Measurements from ENCODE around the gene SLC39A11. TPM values are rescaled to one million over a fixed set of nuclear protein-coding genes. Genes with fewer than 3 reads are reported as not detected.

The SLC39A11 gene
- total RNA-seq, 1 donor from 2014 or later = 21.5 TPM

- no peak for TF ChIP-seq CTCF (IDR thresholded peaks at IDR 0.05; ENCODE audit: insufficient read depth, low read depth, low read length)
- TF ChIP-seq EZH2 (IDR thresholded peaks at IDR 0.05; ENCODE audit: insufficient read depth, low read length) = no peak
- DNase-seq (ENCODE audit: low read depth) (no peak), FAIRE-seq (no peak)
- Histone ChIP-seq H3K27me3 (ENCODE audit: insufficient read depth, low read length) (no peaks in the 10 kb centered on the region), H3K79me2 (ENCODE audit: insufficient read depth, low read length) (no peaks in the 10 kb centered on the region), H3K4me1 (ENCODE audit: insufficient read depth, low read length) (no peaks in the 10 kb centered on the region), H3K4me3 (ENCODE audit: insufficient read depth, low read depth, low read length) (no peak overlapping the region), H3K9ac (ENCODE audit: low read length) (no peak overlapping the region), H3K36me3 (ENCODE audit: insufficient read depth, low read length) (no peaks in the 10 kb centered on the region), H3K4me2 (ENCODE audit: low read length) (no peak overlapping the region), H2AFZ (ENCODE audit: low read depth, low read length) (no peak overlapping the region), H4K20me1 (ENCODE audit: insufficient read depth, low read length) (no peaks in the 10 kb centered on the region), H3K9me3 (ENCODE audit: insufficient read depth, low read depth, low read length) (no peaks in the 10 kb centered on the region), H3K27ac (ENCODE audit: low read depth, low read length) (no peak overlapping the region)
- peaks cover 5% of the 10 kb centered on the region for H3K4me1 Mint-ChIP-seq (ENCODE audit: low read depth, unreplicated experiment)
- H3K4me3 Mint-ChIP-seq (ENCODE audit: unreplicated experiment) = no peak overlapping the region
- H3K27ac Mint-ChIP-seq (ENCODE audit: unreplicated experiment) = no peak overlapping the region
- H3K27me3 Mint-ChIP-seq (ENCODE audit: low read depth, unreplicated experiment) = no peaks in the 10 kb centered on the region
- H3K9me3 Mint-ChIP-seq (ENCODE audit: unreplicated experiment) = peaks cover 2% of the 10 kb centered on the region
- no peaks in the 10 kb centered on the region for H3K36me3 Mint-ChIP-seq (ENCODE audit: low read depth, unreplicated experiment)
These were observed 31.3 kb upstream of the SLC39A11 start for GRCh38 chr17:73123606-73124320.

GRCh38 chr17:73122953-73123605 is 30.6 kb upstream of the SLC39A11 start:
- Histone ChIP-seq H3K79me2 (ENCODE audit: insufficient read depth, low read length) (no peaks in the 10 kb centered on the region), H3K36me3 (ENCODE audit: insufficient read depth, low read length) (no peaks in the 10 kb centered on the region), H2AFZ (ENCODE audit: low read depth, low read length) (no peak overlapping the region), H3K4me2 (ENCODE audit: low read length) (no peak overlapping the region), H3K27me3 (ENCODE audit: insufficient read depth, low read length) (no peaks in the 10 kb centered on the region), H4K20me1 (ENCODE audit: insufficient read depth, low read length) (no peaks in the 10 kb centered on the region), H3K9me3 (ENCODE audit: insufficient read depth, low read depth, low read length) (no peaks in the 10 kb centered on the region), H3K9ac (ENCODE audit: low read length) (no peak overlapping the region), H3K4me3 (ENCODE audit: insufficient read depth, low read depth, low read length) (no peak overlapping the region), H3K27ac (ENCODE audit: low read depth, low read length) (no peak overlapping the region), H3K4me1 (ENCODE audit: insufficient read depth, low read length) (no peaks in the 10 kb centered on the region)
- Mint-ChIP-seq H3K27me3 (ENCODE audit: low read depth, unreplicated experiment) (peaks cover 2% of the 10 kb centered on the region), H3K27ac (ENCODE audit: unreplicated experiment) (no peak overlapping the region), H3K4me1 (ENCODE audit: low read depth, unreplicated experiment) (peaks cover 5% of the 10 kb centered on the region), H3K4me3 (ENCODE audit: unreplicated experiment) (no peak overlapping the region), H3K9me3 (ENCODE audit: unreplicated experiment) (no peaks in the 10 kb centered on the region), H3K36me3 (ENCODE audit: low read depth, unreplicated experiment) (no peaks in the 10 kb centered on the region)
- TF ChIP-seq EZH2 (IDR thresholded peaks at IDR 0.05; ENCODE audit: insufficient read depth, low read length) (no peak), CTCF (IDR thresholded peaks at IDR 0.05; ENCODE audit: insufficient read depth, low read depth, low read length) (no peak)
- DNase-seq (ENCODE audit: low read depth) (no peak), FAIRE-seq (no peak)

GRCh38 chr17:73121506-73121905 is 29.0 kb upstream of the SLC39A11 start:
- no peaks in the 10 kb centered on the region for H4K20me1 ChIP-seq (ENCODE audit: insufficient read depth, low read length)
- H3K36me3 Mint-ChIP-seq (ENCODE audit: low read depth, unreplicated experiment) = no peaks in the 10 kb centered on the region
- no peaks in the 10 kb centered on the region for H3K4me1 Mint-ChIP-seq (ENCODE audit: low read depth, unreplicated experiment)
- no peak overlapping the region for H3K9ac ChIP-seq (ENCODE audit: low read length)
- H3K9me3 Mint-ChIP-seq (ENCODE audit: unreplicated experiment) = no peaks in the 10 kb centered on the region
- H3K9me3 ChIP-seq (ENCODE audit: insufficient read depth, low read depth, low read length) = no peaks in the 10 kb centered on the region
- no peak for DNase-seq (ENCODE audit: low read depth)
- no peak overlapping the region for H3K27ac ChIP-seq (ENCODE audit: low read depth, low read length)
- no peaks in the 10 kb centered on the region for H3K4me1 ChIP-seq (ENCODE audit: insufficient read depth, low read length)
- H3K79me2 ChIP-seq (ENCODE audit: insufficient read depth, low read length) = no peaks in the 10 kb centered on the region
- H3K4me3 ChIP-seq (ENCODE audit: insufficient read depth, low read depth, low read length) = no peak overlapping the region
- no peak overlapping the region for H3K27ac Mint-ChIP-seq (ENCODE audit: unreplicated experiment)
- no peaks in the 10 kb centered on the region for H3K27me3 ChIP-seq (ENCODE audit: insufficient read depth, low read length)
- peaks cover 5% of the 10 kb centered on the region for H3K27me3 Mint-ChIP-seq (ENCODE audit: low read depth, unreplicated experiment)
- no peak overlapping the region for H3K4me3 Mint-ChIP-seq (ENCODE audit: unreplicated experiment)
- no peak overlapping the region for H2AFZ ChIP-seq (ENCODE audit: low read depth, low read length)
- no peak for TF ChIP-seq CTCF (IDR thresholded peaks at IDR 0.05; ENCODE audit: insufficient read depth, low read depth, low read length)
- no peak for TF ChIP-seq EZH2 (IDR thresholded peaks at IDR 0.05; ENCODE audit: insufficient read depth, low read length)
- no peak for FAIRE-seq
- no peaks in the 10 kb centered on the region for H3K36me3 ChIP-seq (ENCODE audit: insufficient read depth, low read length)
- H3K4me2 ChIP-seq (ENCODE audit: low read length) = no peak overlapping the region

Measured in astrocyte (in vitro differentiated cells and primary cell).